GM10248 (cell line): Measurements from ENCODE around the gene CYP24A1.

Experiments
- CTCF ChIA-PET: fragments of 300-600 bp; sonication (Branson Sonifier 250); formaldehyde crosslinking; extraction: SDS; loops from one replicate; lab custom pipeline; 2021; ENCODE audit warnings: antibody characterized with exemption; lab: Yijun Ruan, JAX
- POLR2A ChIA-PET: fragments of 350-650 bp; sonication (Branson Sonifier 250); formaldehyde crosslinking; extraction: SDS; loops from one replicate; lab custom pipeline; 2020; ENCODE audit warnings: antibody characterized with exemption; lab: Yijun Ruan, JAX
- DNase-seq: peaks from one replicate; pipeline ENCODE4 v3.0.0; 2012; ENCODE audit errors: extremely low spot score
- CTCF ChIP-seq: IDR thresholded peaks from 2 replicates; pipeline ENCODE4 v1.5.1; 2012; ENCODE audit warnings: mild to moderate bottlenecking, low read depth; ENCODE audit errors: extremely low read depth, missing control alignments, control extremely low read depth

Gene CYP24A1

GRCh38 chr20:54152227-54153040, 21.4 kb downstream of the CYP24A1 start:
- CTCF ChIA-PET = interaction anchor here (1.0 kb wide), 1 partner anchor 56 kb away, joined by 3 read pairs; no protein-coding TSS in a partner anchor
- POLR2A ChIA-PET = no interaction called here
- no peak for TF ChIP-seq CTCF
- no peak for DNase-seq

GRCh38 chr20:54151511-54152226, 22.1 kb downstream of the CYP24A1 start:
- ChIA-PET CTCF (no interaction called here), POLR2A (no interaction called here)
- DNase-seq = no peak
- TF ChIP-seq CTCF = no peak

GRCh38 chr20:54151075-54151439, 22.7 kb downstream of the CYP24A1 start:
- ChIA-PET CTCF (no interaction called here), POLR2A (no interaction called here)
- DNase-seq = no peak

GRCh38 chr20:54149765-54150264, 24.0 kb downstream of the CYP24A1 start:
- POLR2A ChIA-PET = no interaction called here
- no peak for TF ChIP-seq CTCF
- CTCF ChIA-PET = interaction anchor here (0.7 kb wide), 1 partner anchor 39 kb away, joined by 3 read pairs; no protein-coding TSS in a partner anchor
- no peak for DNase-seq

More at GRCh38 chr20:54151075-54151439, 22.7 kb downstream of the CYP24A1 start:
- TF ChIP-seq CTCF = no peak

- POLR2A ChIA-PET = no interaction called here
- CTCF ChIA-PET = interaction anchor here (0.7 to 1.1 kb wide), 3 partner anchors 8 to 498 kb away, joined by 3 read pairs; no protein-coding TSS in a partner anchor
- no peak for TF ChIP-seq CTCF
- DNase-seq = no peak
Measured at GRCh38 chr20:54148947-54149764, 24.6 kb downstream of the CYP24A1 start.

GRCh38 chr20:54146672-54147071, 27.1 kb downstream of the CYP24A1 start:
- no peak for TF ChIP-seq CTCF
- CTCF ChIA-PET = interaction anchor here (1.1 to 1.2 kb wide), 2 partner anchors 14 to 23 kb away, joined by 3 read pairs; no protein-coding TSS in a partner anchor
- DNase-seq = no peak
- POLR2A ChIA-PET = no interaction called here
